Astrocyte of the spinal cord (primary cell): ENCODE data around the gene ADAMTS14.
"Not testable (repeated sequence)": the region's sequence is repeated elsewhere in the genome, so short reads cannot be mapped to it uniquely, and the experiment has no call there.

Experiments
- DNase-seq: peaks from one replicate; pipeline ENCODE4 v3.0.0; 2011; ENCODE audit warnings: low read depth, low spot score
- H3K4me3 ChIP-seq: 2 replicates; pipeline ENCODE4 v1.5.1; 2011; ENCODE audit warnings: low read depth, mild to moderate bottlenecking, low read length, moderate library complexity
- CTCF ChIP-seq: IDR thresholded peaks from 2 replicates; pipeline ENCODE4 v1.5.1; 2012; ENCODE audit warnings: low read depth, mild to moderate bottlenecking, low read length, inconsistent platforms
- in situ Hi-C: cut with HindIII; loops from 2 replicates; pipeline ENCODE4 v1.10.0; 2017; ENCODE audit warnings: low sequenced_read_pairs

The ADAMTS14 gene

GRCh38 chr10:70658582-70659136 lies 13.6 kb upstream of the ADAMTS14 start:
- no peak overlapping the region for H3K4me3 ChIP-seq
- TF ChIP-seq CTCF, result no peak
- in situ Hi-C loops, result no loop called here
- DNase-seq, result no peak

- in situ Hi-C loops, result no loop called here
- TF ChIP-seq CTCF, result no peak
- no peak for DNase-seq
- H3K4me3 ChIP-seq, result no peak overlapping the region
Measured at GRCh38 chr10:70659306-70659705, 13.0 kb upstream of the ADAMTS14 start.

GRCh38 chr10:70660722-70661121 lies 11.6 kb upstream of the ADAMTS14 start:
- H3K4me3 ChIP-seq, result no peak overlapping the region
- TF ChIP-seq CTCF, result no peak

GRCh38 chr10:70661623-70662361 lies 10.5 kb upstream of the ADAMTS14 start:
- TF ChIP-seq CTCF, result no peak

More at GRCh38 chr10:70660722-70661121, 11.6 kb upstream of the ADAMTS14 start:
- in situ Hi-C loops, result no loop called here
- DNase-seq, result no peak

GRCh38 chr10:70662362-70663220 lies 9.7 kb upstream of the ADAMTS14 start:
- H3K4me3 ChIP-seq, result no peak overlapping the region
- in situ Hi-C loops, result no loop called here
- no peak for TF ChIP-seq CTCF
- no peak for DNase-seq

More at GRCh38 chr10:70661623-70662361, 10.5 kb upstream of the ADAMTS14 start:
- in situ Hi-C loops, result no loop called here
- no peak overlapping the region for H3K4me3 ChIP-seq
- DNase-seq, result no peak

GRCh38 chr10:70663458-70664409 lies 8.6 kb upstream of the ADAMTS14 start:
- H3K4me3 ChIP-seq, DNase-seq, in situ Hi-C loops: not testable (repeated sequence)
